Posterior vena cava (tissue), 2 donors: ENCODE data around the gene MUL1. TPM values are rescaled to one million over a fixed set of nuclear protein-coding genes. Genes with fewer than 3 reads are reported as not detected.

Experiments used
- total RNA-seq, 2 donors: library from RNA; stranded (reverse); fragmentation: NEBNext Ultra II Directional; extraction: Animal tissue kit (Norgen Biotek cat#: 25700); gene quantifications; one replicate each; pipeline ENCODE4 v1.2.1, GENCODE V29; 2021
- donor health status: DM: yes; HTN: yes; CAD: no.
- donor health status: DM: yes; HTN: yes; CAD: no.

The MUL1 gene
- total RNA-seq, 2 donors from 2014 or later: 20.9 to 21.7 TPM

Other genes with a start within 250 kb of the MUL1 start
- not detected for gene VWA5B1, start 217.3 kb downstream of the MUL1 start, total RNA-seq
- 10 to 100 TPM; 12.3 to 22.9 TPM for gene CAMK2N1, start 21.9 kb downstream of the MUL1 start, total RNA-seq
- gene FAM43B, start 44.4 kb upstream of the MUL1 start, total RNA-seq: 1 to 10 TPM; 1.2 to 3.9 TPM
- 1 to 10 TPM; 5.0 to 9.1 TPM for gene CDA, start 80.9 kb upstream of the MUL1 start, total RNA-seq
- 10 to 100 TPM; 64.8 to 95.9 TPM for gene PINK1, start 125.3 kb upstream of the MUL1 start, total RNA-seq
- 100 to 1,000 TPM; 118 to 164 TPM for gene DDOST, start 153.2 kb upstream of the MUL1 start, total RNA-seq
- gene KIF17, start 209.9 kb upstream of the MUL1 start, total RNA-seq: 1 to 10 TPM; 2.9 to 3.2 TPM
- 1 to 10 TPM in 1 of 2 donors, under 1 TPM in 1; 0.14 to 2.1 TPM for gene SH2D5, start 224.6 kb upstream of the MUL1 start, total RNA-seq